Upper lobe of left lung (tissue), 6 donors: ENCODE results near the gene UQCC2. TPM values are rescaled to one million over a fixed set of nuclear protein-coding genes. Genes with fewer than 3 reads are reported as not detected.
A peak's percentile ranks its signal among the peaks of the same experiment; 100 is the strongest.

Experiments
- ATAC-seq, 2 donors: fragments of 200-7000 bp; cut with Tn5 transposase; one replicate each; pipeline ENCODE4 v1.9.1; 2022; ENCODE audit warnings: mild to moderate bottlenecking in 2 of 2, moderate library complexity in 2 of 2; ENCODE audit not compliant: low FRiP score in 2 of 2
- DNase-seq, 2 donors: peaks; one replicate each; pipeline ENCODE4 v3.0.0-alpha.2; 2019 to 2020
- H3K27ac ChIP-seq, 4 donors: fragments of 200-600 bp; sonication (generic); one replicate each; pipeline ENCODE4 v1.5.1; 2016 to 2019
- H3K27me3 ChIP-seq, 4 donors: fragments of 200-600 bp; sonication (generic); one replicate each; pipeline ENCODE4 v1.5.1; 2017 to 2019
- H3K36me3 ChIP-seq, 4 donors: fragments of 200-600 bp; sonication (generic); one replicate each; pipeline ENCODE4 v1.5.1; 2016 to 2019
- H3K4me1 ChIP-seq, 4 donors: fragments of 200-600 bp; sonication (generic); one replicate each; pipeline ENCODE4 v1.5.1; 2018 to 2019
- H3K4me3 ChIP-seq, 4 donors: fragments of 200-600 bp; sonication (generic); one replicate each; pipeline ENCODE4 v1.5.1; 2017 to 2019; ENCODE audit warnings: mild to moderate bottlenecking in 2 of 4, moderate library complexity in 1 of 4
- H3K9me3 ChIP-seq, 4 donors: fragments of 200-600 bp; sonication (generic); one replicate each; pipeline ENCODE4 v1.5.1; 2018 to 2019
- CTCF ChIP-seq, 6 experiments: fragments of 450-650 bp in 4 of 6; fragments of 200-600 bp in 2 of 6; sonication (generic) in 2 of 6; IDR thresholded peaks; one replicate each; pipeline ENCODE4 v1.5.1; 2016 to 2019; ENCODE audit warnings: antibody characterized with exemption in 6 of 6
- EP300 ChIP-seq, 4 donors: sonication (generic); formaldehyde crosslinking; IDR thresholded peaks; one replicate each; pipeline ENCODE4 v1.5.1; 2017; ENCODE audit warnings: antibody characterized with exemption in 4 of 4, control low read depth in 2 of 4
- POLR2A ChIP-seq, 4 donors: fragments of 450-650 bp; IDR thresholded peaks; one replicate each; pipeline ENCODE4 v1.5.1; 2016 to 2017; ENCODE audit warnings: antibody characterized with exemption in 4 of 4, mild to moderate bottlenecking in 2 of 4
- POLR2AphosphoS5 ChIP-seq, 2 donors: sonication (generic); formaldehyde crosslinking; IDR thresholded peaks; one replicate each; pipeline ENCODE4 v1.5.1; 2017; ENCODE audit warnings: antibody characterized with exemption in 2 of 2
- whole genome bisulfite sequencing, 2 donors: methylation state at CpG; one replicate each; pipeline ENCODE4 v1.1.5; 2017 to 2018; 5-methylcytosine and 5-hydroxymethylcytosine counted together
- total RNA-seq, 6 donors: library from RNA; depleted of rRNA in 4 of 6; stranded (reverse); fragments of >200 nt in 4 of 6; gene quantifications; one replicate each; pipeline versions ENCODE4 v1.1.0 to v1.2.1, GENCODE V29; 2016 to 2021
- donor health status: DM: no; HTN: no; CAD: no; lungs with moderate emphysema.
- donor health status: DM: no; HTN: yes; CAD: no; lungs with severe emphysema.

The UQCC2 gene
- total RNA-seq, 6 donors from 2014 or later: 8.9 to 53.0 (median 18.2) TPM

- Histone ChIP-seq H3K36me3 (peaks cover 35 to 99% (median 90%) of the 10 kb centered on the region in 4 donors), H3K9me3 (no peaks in the 10 kb centered on the region), H3K4me1 (no peaks in the 10 kb centered on the region), H3K27me3 (no peaks in the 10 kb centered on the region), H3K4me3 (no peak overlapping the region), H3K27ac (no peak overlapping the region)
- DNase-seq (peak in 1 of 2 donors; percentile 66), ATAC-seq (no peak)
- WGBS, 2 donors: 93 to 99% methylated on average over 6 of the region's 7 CpGs
- TF ChIP-seq CTCF (IDR thresholded peaks at IDR 0.05) (no peak), POLR2AphosphoS5 (IDR thresholded peaks at IDR 0.05) (no peak), POLR2A (IDR thresholded peaks at IDR 0.05) (no peak), EP300 (IDR thresholded peaks at IDR 0.05) (no peak)
Observed at GRCh38 chr6:33684983-33685382, 26.5 kb downstream of the UQCC2 start.

- H3K27me3 ChIP-seq: no peaks in the 10 kb centered on the region
- 94 to 95% methylated on average over 12 to 16 of the region's 16 CpGs for WGBS, 2 donors
- peaks cover 35 to 99% (median 91%) of the 10 kb centered on the region in 4 donors for H3K36me3 ChIP-seq
- no peak overlapping the region for H3K27ac ChIP-seq
- no peak overlapping the region for H3K4me3 ChIP-seq
- no peaks in the 10 kb centered on the region for H3K9me3 ChIP-seq
- no peak for TF ChIP-seq POLR2AphosphoS5 (IDR thresholded peaks at IDR 0.05)
- TF ChIP-seq EP300 (IDR thresholded peaks at IDR 0.05): no peak
- no peak for TF ChIP-seq POLR2A (IDR thresholded peaks at IDR 0.05)
- TF ChIP-seq CTCF (IDR thresholded peaks at IDR 0.05): no peak
- DNase-seq (peak in 1 of 2 donors; percentile 75), ATAC-seq (no peak)
- no peaks in the 10 kb centered on the region for H3K4me1 ChIP-seq
Observed at GRCh38 chr6:33684428-33684896, 27.0 kb downstream of the UQCC2 start.

GRCh38 chr6:33683576-33684427 lies 27.7 kb downstream of the UQCC2 start:
- no peaks in the 10 kb centered on the region for H3K9me3 ChIP-seq
- DNase-seq (peak in 1 of 2 donors; percentile 40), ATAC-seq (no peak)
- H3K4me1 ChIP-seq: no peaks in the 10 kb centered on the region
- TF ChIP-seq CTCF (IDR thresholded peaks at IDR 0.05) (no peak), EP300 (IDR thresholded peaks at IDR 0.05) (no peak), POLR2AphosphoS5 (IDR thresholded peaks at IDR 0.05) (no peak), POLR2A (IDR thresholded peaks at IDR 0.05) (no peak)
- H3K27me3 ChIP-seq: no peaks in the 10 kb centered on the region
- H3K4me3 ChIP-seq: no peak overlapping the region
- peaks cover 39 to 99% (median 92%) of the 10 kb centered on the region in 4 donors for H3K36me3 ChIP-seq
- peak overlapping the region in 1 of 4 donors; percentile 15 for H3K27ac ChIP-seq
- 89 to 97% methylated on average over 11 to 13 of the region's 19 CpGs for WGBS, 2 donors

- DNase-seq: peak in 1 of 2 donors; percentile 73
- peaks cover 41 to 99% (median 92%) of the 10 kb centered on the region in 4 donors for H3K36me3 ChIP-seq
Observed at GRCh38 chr6:33683051-33683571, 28.4 kb downstream of the UQCC2 start.

More at GRCh38 chr6:33683051-33683571, 28.4 kb downstream of the UQCC2 start:
- Histone ChIP-seq H3K9me3 (no peaks in the 10 kb centered on the region), H3K4me1 (no peaks in the 10 kb centered on the region), H3K4me3 (no peak overlapping the region), H3K27ac (peak overlapping the region in 1 of 4 donors; percentile 15), H3K27me3 (no peaks in the 10 kb centered on the region)
- TF ChIP-seq CTCF (IDR thresholded peaks at IDR 0.05) (no peak), EP300 (IDR thresholded peaks at IDR 0.05) (no peak), POLR2AphosphoS5 (IDR thresholded peaks at IDR 0.05) (no peak), POLR2A (IDR thresholded peaks at IDR 0.05) (no peak)
- WGBS, 2 donors: 80 to 91% methylated on average over 13 to 14 of the region's 15 CpGs
- no peak for ATAC-seq
